Esophagus (tissue), 2 donors: Measurements from ENCODE around the gene MRPL55. TPM values are rescaled to one million over a fixed set of nuclear protein-coding genes. Genes with fewer than 3 reads are reported as not detected.

Experiments used
- H3K27ac ChIP-seq, 2 donors: one replicate each; pipeline ENCODE4 v1.5.1; 2013; ENCODE audit warnings: low read depth in 2 of 2, mild to moderate bottlenecking in 2 of 2, inconsistent platforms in 1 of 2, low read length in 1 of 2, moderate library complexity in 1 of 2
- H3K27me3 ChIP-seq, 2 donors: one replicate each; pipeline ENCODE4 v1.6.1; 2013; ENCODE audit warnings: low read length in 2 of 2, control low read depth in 1 of 2, mild to moderate bottlenecking in 1 of 2; ENCODE audit not compliant: insufficient read depth in 2 of 2, control insufficient read depth in 1 of 2
- H3K36me3 ChIP-seq, 2 donors: one replicate each; pipeline ENCODE4 v1.6.1; 2013; ENCODE audit warnings: low read length in 1 of 2; ENCODE audit not compliant: control insufficient read depth in 2 of 2, insufficient read depth in 2 of 2
- H3K4me1 ChIP-seq, 2 donors: one replicate each; pipeline ENCODE4 v1.6.1; 2013; ENCODE audit warnings: low read length in 1 of 2; ENCODE audit not compliant: control insufficient read depth in 2 of 2, insufficient read depth in 2 of 2
- H3K4me3 ChIP-seq, 2 donors: one replicate each; pipeline ENCODE4 v1.5.1; 2013; ENCODE audit warnings: low read length in 2 of 2, mild to moderate bottlenecking in 2 of 2, low read depth in 1 of 2, moderate library complexity in 1 of 2
- H3K9me3 ChIP-seq, 2 donors: one replicate each; pipeline ENCODE4 v1.6.1; 2013; ENCODE audit warnings: mild to moderate bottlenecking in 2 of 2, low read depth in 1 of 2, low read length in 1 of 2, moderate library complexity in 1 of 2; ENCODE audit not compliant: control insufficient read depth in 2 of 2, insufficient read depth in 1 of 2
- WGBS, 2 donors: extraction: QIAGEN DNeasy Blood & Tissue Kit; methylation state at CpG; one replicate each; pipeline ENCODE4 v1.1.7; 2013; 5-methylcytosine and 5-hydroxymethylcytosine counted together
- polyA plus RNA-seq, 2 donors: library from polyadenylated mRNA; stranded (reverse); fragments of 200-250 nt; gene quantifications; one replicate each; pipeline ENCODE4 v1.2.3, GENCODE V29; 2013
- donor health status: healthy with polysubstance abuse.
- donor health status: Bipolar disorder and iron deficiency.

The MRPL55 gene
- polyA plus RNA-seq, 2 donors: 87.0 to 94.9 TPM

GRCh38 chr1:228142701-228143136, 33.6 kb upstream of the MRPL55 start:
- WGBS, 2 donors: 48 to 49% methylated on average over 11 of the region's 11 CpGs
- Histone ChIP-seq H3K36me3 (peaks cover 9 to 35% of the 10 kb centered on the region in 2 donors), H3K27ac (peak overlapping the region; percentile 99), H3K27me3 (no peaks in the 10 kb centered on the region), H3K4me3 (peak overlapping the region; percentile 78 to 97), H3K9me3 (no peaks in the 10 kb centered on the region), H3K4me1 (peaks cover 26 to 53% of the 10 kb centered on the region in 2 donors)

- H3K4me1 ChIP-seq: peaks cover 26 to 52% of the 10 kb centered on the region in 2 donors
- peak overlapping the region; percentile 78 to 97 for H3K4me3 ChIP-seq
- peak overlapping the region; percentile 99 for H3K27ac ChIP-seq
- no peaks in the 10 kb centered on the region for H3K27me3 ChIP-seq
- H3K9me3 ChIP-seq: no peaks in the 10 kb centered on the region
- H3K36me3 ChIP-seq: peaks cover 6 to 30% of the 10 kb centered on the region in 2 donors
- WGBS, 2 donors: 40 to 41% methylated on average over 16 of the region's 16 CpGs
Measured at GRCh38 chr1:228142155-228142691, 33.1 kb upstream of the MRPL55 start.

- WGBS, 2 donors: 17 to 22% methylated on average over 27 of the region's 27 CpGs
- Histone ChIP-seq H3K36me3 (peaks cover 6 to 22% of the 10 kb centered on the region in 2 donors), H3K4me1 (peaks cover 26 to 45% of the 10 kb centered on the region in 2 donors)
Measured at GRCh38 chr1:228141226-228142044, 32.3 kb upstream of the MRPL55 start.

GRCh38 chr1:228140724-228141225, 31.7 kb upstream of the MRPL55 start:
- WGBS, 2 donors: 2 to 3% methylated on average over 25 of the region's 25 CpGs
- no peaks in the 10 kb centered on the region for H3K27me3 ChIP-seq
- no peaks in the 10 kb centered on the region for H3K9me3 ChIP-seq
- H3K36me3 ChIP-seq: peaks cover 4 to 15% of the 10 kb centered on the region in 2 donors
- peak overlapping the region; percentile 78 to 97 for H3K4me3 ChIP-seq
- peak overlapping the region; percentile 99 for H3K27ac ChIP-seq
- peaks cover 24 to 41% of the 10 kb centered on the region in 2 donors for H3K4me1 ChIP-seq

More at GRCh38 chr1:228141226-228142044, 32.3 kb upstream of the MRPL55 start:
- no peaks in the 10 kb centered on the region for H3K9me3 ChIP-seq
- no peaks in the 10 kb centered on the region for H3K27me3 ChIP-seq
- peak overlapping the region; percentile 78 to 97 for H3K4me3 ChIP-seq
- peak overlapping the region; percentile 99 for H3K27ac ChIP-seq

- Histone ChIP-seq H3K27me3 (no peaks in the 10 kb centered on the region), H3K4me3 (peak within 1 kb of the TSS; percentile 78 to 97), H3K27ac (peak within 1 kb of the TSS; percentile 99), H3K4me1 (peaks cover 23 to 38% of the 10 kb centered on the region in 2 donors), H3K36me3 (peaks cover 0 to 10% of the 10 kb centered on the region in 2 donors), H3K9me3 (no peaks in the 10 kb centered on the region)
- WGBS, 2 donors: 0% methylated on average over 85 to 95 of the region's 95 CpGs
Measured at GRCh38 chr1:228139931-228140723, 31.0 kb upstream of the MRPL55 start, which contains the start of gene GUK1. TSS of gene GUK1 (plus strand) at chr1:228140279. CDS start at chr1:228140303, 24 bp downstream.

- Histone ChIP-seq H3K4me3 (peak overlapping the region; percentile 59 to 97), H3K27ac (peak overlapping the region; percentile 99), H3K9me3 (no peaks in the 10 kb centered on the region), H3K27me3 (no peaks in the 10 kb centered on the region), H3K4me1 (peaks cover 23 to 31% of the 10 kb centered on the region in 2 donors), H3K36me3 (peaks cover 0 to 7% of the 10 kb centered on the region in 2 donors)
- WGBS, 2 donors: 25% methylated on average over 30 of the region's 30 CpGs
Measured at GRCh38 chr1:228139406-228139930, 30.4 kb upstream of the MRPL55 start.

- H3K36me3 ChIP-seq: peaks cover 0 to 4% of the 10 kb centered on the region in 2 donors
- 40 to 55% methylated on average over 1 of the region's 1 CpG for WGBS, 2 donors
Measured at GRCh38 chr1:228136901-228137300, 27.8 kb upstream of the MRPL55 start.

GRCh38 chr1:228134591-228134990, 25.5 kb upstream of the MRPL55 start:
- Histone ChIP-seq H3K36me3 (no peaks in the 10 kb centered on the region), H3K4me1 (no peaks in the 10 kb centered on the region), H3K27ac (no peak overlapping the region), H3K9me3 (no peaks in the 10 kb centered on the region), H3K27me3 (no peaks in the 10 kb centered on the region), H3K4me3 (no peak overlapping the region)
- WGBS, 2 donors: 87 to 88% methylated on average over 12 of the region's 12 CpGs

More at GRCh38 chr1:228136901-228137300, 27.8 kb upstream of the MRPL55 start:
- Histone ChIP-seq H3K27ac (no peak overlapping the region), H3K4me1 (peaks cover 6 to 9% of the 10 kb centered on the region in 2 donors), H3K27me3 (no peaks in the 10 kb centered on the region), H3K4me3 (no peak overlapping the region), H3K9me3 (no peaks in the 10 kb centered on the region)

GRCh38 chr1:228131766-228132165, 22.7 kb upstream of the MRPL55 start:
- peak overlapping the region; percentile 61 to 66 for H3K27ac ChIP-seq
- H3K9me3 ChIP-seq: no peaks in the 10 kb centered on the region
- H3K36me3 ChIP-seq: no peaks in the 10 kb centered on the region
- no peak overlapping the region for H3K4me3 ChIP-seq
- H3K4me1 ChIP-seq: no peaks in the 10 kb centered on the region
- WGBS, 2 donors: 63% methylated on average over 2 of the region's 2 CpGs
- H3K27me3 ChIP-seq: no peaks in the 10 kb centered on the region
